IMR-90 (cell line): Measurements from ENCODE around the gene SPDYE4.

ENCODE experiments used
- BHLHE40 ChIP-seq: fragments of 150-350 bp; IDR thresholded peaks from 2 replicates; pipeline ENCODE4 v1.6.1; 2016; ENCODE audit warnings: mild to moderate bottlenecking, low read depth, low read length
- CEBPB ChIP-seq: IDR thresholded peaks from 2 replicates; pipeline ENCODE4 v1.6.1; 2012; ENCODE audit warnings: low read depth, low read length, improper control_type of control experiment
- CHD1 ChIP-seq: IDR thresholded peaks from 2 replicates; pipeline ENCODE4 v1.6.1; 2012; ENCODE audit warnings: low read depth, low read length, improper control_type of control experiment
- CTCF ChIP-seq: conservative IDR thresholded peaks from 2 replicates; pipeline ENCODE4 v1.5.1; 2012; ENCODE audit warnings: mild to moderate bottlenecking, low read depth, low read length, improper control_type of control experiment
- MXI1 ChIP-seq: IDR thresholded peaks from 2 replicates; pipeline ENCODE4 v1.6.1; 2012; ENCODE audit warnings: low read depth, mild to moderate bottlenecking, low read length, moderate library complexity, borderline replicate concordance
- POLR2A ChIP-seq: IDR thresholded peaks from 2 replicates; pipeline ENCODE4 v1.6.1; 2012; ENCODE audit warnings: mild to moderate bottlenecking, low read depth, low read length
- RAD21 ChIP-seq: IDR thresholded peaks from 2 replicates; pipeline ENCODE4 v1.6.1; 2012; ENCODE audit warnings: low read length, improper control_type of control experiment
- RFX5 ChIP-seq: IDR thresholded peaks from 2 replicates; pipeline ENCODE4 v1.8.0; 2012; ENCODE audit warnings: low read depth, mild to moderate bottlenecking, low read length, moderate library complexity

DNA sequence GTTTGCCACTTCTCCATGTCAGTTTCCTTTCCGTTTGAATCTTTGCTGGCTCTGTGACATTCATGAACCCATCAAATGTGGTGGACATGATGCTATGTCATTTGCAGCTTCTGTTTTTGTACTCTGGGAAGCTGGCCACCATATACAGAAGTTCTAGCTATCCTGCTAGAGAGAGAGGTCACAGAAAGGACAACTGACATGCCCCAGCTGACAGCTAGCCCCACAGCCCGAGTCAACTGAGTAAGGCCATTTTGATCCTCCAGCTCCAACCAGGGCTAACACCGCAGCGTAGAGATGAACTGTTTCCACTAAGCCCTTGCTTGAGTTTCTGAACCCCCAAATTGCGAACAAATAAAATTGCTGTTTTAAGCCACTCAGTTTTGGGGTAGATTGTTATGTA lies 47.5 kb downstream of the SPDYE4 start:
- no peak for TF ChIP-seq BHLHE40
- TF ChIP-seq POLR2A: no peak
- TF ChIP-seq RFX5: no peak
- TF ChIP-seq CHD1: no peak
- TF ChIP-seq CEBPB: no peak
- TF ChIP-seq CTCF: no peak
- TF ChIP-seq RAD21: no peak
- TF ChIP-seq MXI1: no peak
